ENCODE data around the gene ZNF581. TPM values are rescaled to one million over a fixed set of nuclear protein-coding genes. Genes with fewer than 3 reads are reported as not detected.

ZNF581 gene
- polyA plus RNA-seq, 3 donors, result 25.1 to 31.6 (median 29.4) TPM

- Mint-ChIP-seq H3K4me3 (no peak overlapping the region), H3K27ac (peak overlapping the region in 1 of 7 donors; percentile 42)
These were observed 51.4 kb downstream of the ZNF581 start for GRCh38 chr19:55694656-55695491.

More at GRCh38 chr19:55694656-55695491, 51.4 kb downstream of the ZNF581 start:
- Histone ChIP-seq H3K27ac (ENCODE audit: low read depth in 1 of 2, low read length in 2 of 2) (no peak overlapping the region), H3K4me2 (replicated peaks; ENCODE audit: extremely low read depth, low read length, poor library complexity, severe bottlenecking) (no peak overlapping the region), H2AFZ (ENCODE audit: insufficient read depth, low read depth, low read length, poor library complexity, severe bottlenecking) (no peak overlapping the region), H3K27me3 (ENCODE audit: control insufficient read depth in 2 of 2, insufficient read depth in 2 of 2, low read length in 2 of 2) (no peaks in the 10 kb centered on the region), H3K4me1 (ENCODE audit: control insufficient read depth in 1 of 2, insufficient read depth in 2 of 2, low read length in 2 of 2) (no peaks in the 10 kb centered on the region), H3K36me3 (replicated peaks in 1 of 2; ENCODE audit: control insufficient read depth in 1 of 2, insufficient read depth in 2 of 2, low read length in 2 of 2) (peaks cover 79 to 98% of the 10 kb centered on the region in 2 donors), H3K9me3 (replicated peaks in 1 of 2; ENCODE audit: control insufficient read depth in 1 of 2, insufficient read depth in 1 of 2, low read length in 2 of 2) (no peaks in the 10 kb centered on the region), H4K20me1 (ENCODE audit: insufficient read depth, low read length) (peaks cover 60% of the 10 kb centered on the region), H3K9ac (ENCODE audit: insufficient read depth, low read length, poor library complexity, severe bottlenecking) (no peak overlapping the region), H3K79me2 (ENCODE audit: insufficient read depth, low read length) (no peaks in the 10 kb centered on the region), H3K4me3 (replicated peaks in 1 of 3; ENCODE audit: low read depth in 2 of 3, low read length in 3 of 3) (no peak overlapping the region)
- Mint-ChIP-seq H3K27me3 (ENCODE audit: low read depth in 3 of 3) (no peaks in the 10 kb centered on the region), H3K36me3 (peaks cover 69 to 94% of the 10 kb centered on the region in 2 donors), H3K4me1 (no peaks in the 10 kb centered on the region), H3K9me3 (peaks cover 0 to 2% (median 0%) of the 10 kb centered on the region in 7 donors)
- 93% methylated on average over 22 of the region's 37 CpGs for whole genome bisulfite sequencing (ENCODE audit: insufficient coverage)
- intact Hi-C loops (cut with micrococcal nuclease), result no loop called here
- TF ChIP-seq, protein P1, sequence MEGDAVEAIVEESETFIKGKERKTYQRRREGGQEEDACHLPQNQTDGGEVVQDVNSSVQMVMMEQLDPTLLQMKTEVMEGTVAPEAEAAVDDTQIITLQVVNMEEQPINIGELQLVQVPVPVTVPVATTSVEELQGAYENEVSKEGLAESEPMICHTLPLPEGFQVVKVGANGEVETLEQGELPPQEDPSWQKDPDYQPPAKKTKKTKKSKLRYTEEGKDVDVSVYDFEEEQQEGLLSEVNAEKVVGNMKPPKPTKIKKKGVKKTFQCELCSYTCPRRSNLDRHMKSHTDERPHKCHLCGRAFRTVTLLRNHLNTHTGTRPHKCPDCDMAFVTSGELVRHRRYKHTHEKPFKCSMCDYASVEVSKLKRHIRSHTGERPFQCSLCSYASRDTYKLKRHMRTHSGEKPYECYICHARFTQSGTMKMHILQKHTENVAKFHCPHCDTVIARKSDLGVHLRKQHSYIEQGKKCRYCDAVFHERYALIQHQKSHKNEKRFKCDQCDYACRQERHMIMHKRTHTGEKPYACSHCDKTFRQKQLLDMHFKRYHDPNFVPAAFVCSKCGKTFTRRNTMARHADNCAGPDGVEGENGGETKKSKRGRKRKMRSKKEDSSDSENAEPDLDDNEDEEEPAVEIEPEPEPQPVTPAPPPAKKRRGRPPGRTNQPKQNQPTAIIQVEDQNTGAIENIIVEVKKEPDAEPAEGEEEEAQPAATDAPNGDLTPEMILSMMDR (IDR thresholded peaks at IDR 0.05), result no peak
- DNase-seq, result no peak

Other genes with a start within 250 kb of the ZNF581 start
- 10 to 100 TPM; 16.1 to 40.9 (median 21.9) TPM for gene UBE2S, start 235.9 kb upstream of the ZNF581 start, polyA plus RNA-seq
- under 1 TPM in 1 of 3 donors, not detected in 2; 0.01 TPM for gene SHISA7, start 200.3 kb upstream of the ZNF581 start, polyA plus RNA-seq
- 10 to 100 TPM; 14.8 to 20.2 (median 14.9) TPM for gene ISOC2, start 182.0 kb upstream of the ZNF581 start, polyA plus RNA-seq
- not detected for gene C19orf85, start 178.9 kb upstream of the ZNF581 start, polyA plus RNA-seq
- 1 to 10 TPM in 1 of 3 donors, under 1 TPM in 1, not detected in 1; 0.50 to 3.1 TPM for gene ZNF628, start 167.0 kb upstream of the ZNF581 start, polyA plus RNA-seq
- 1 to 10 TPM; 1.5 to 2.2 (median 1.9) TPM for gene NAT14, start 158.5 kb upstream of the ZNF581 start, polyA plus RNA-seq
- under 1 TPM in 1 of 3 donors, not detected in 2; 0.08 TPM for gene SSC5D, start 155.2 kb upstream of the ZNF581 start, polyA plus RNA-seq
- gene SBK2, start 106.5 kb upstream of the ZNF581 start, polyA plus RNA-seq, result not detected
- gene SBK3, start 98.1 kb upstream of the ZNF581 start, polyA plus RNA-seq, result not detected
- gene ZNF579, start 62.8 kb upstream of the ZNF581 start, polyA plus RNA-seq, result 1 to 10 TPM in 1 of 3 donors, under 1 TPM in 1, not detected in 1; 0.05 to 1.8 TPM
- gene FIZ1, start 44.1 kb upstream of the ZNF581 start, polyA plus RNA-seq, result 1 to 10 TPM; 1.2 to 2.6 (median 1.6) TPM
- 10 to 100 TPM; 27.9 to 45.7 (median 41.8) TPM for gene ZNF524, start 43.4 kb upstream of the ZNF581 start, polyA plus RNA-seq
- 1 to 10 TPM in 1 of 3 donors, under 1 TPM in 2; 0.03 to 6.0 (median 0.07) TPM for gene ZNF865, start 38.0 kb upstream of the ZNF581 start, polyA plus RNA-seq
- 1 to 10 TPM; 1.5 to 5.5 (median 2.4) TPM for gene ZNF784, start 19.1 kb upstream of the ZNF581 start, polyA plus RNA-seq
- gene ZNF580, start 2.6 kb upstream of the ZNF581 start, polyA plus RNA-seq, result 10 to 100 TPM in 2 of 3 donors, 1 to 10 TPM in 1; 9.7 to 46.5 (median 10.7) TPM
- 1 to 10 TPM in 2 of 3 donors, under 1 TPM in 1; 0.74 to 2.4 (median 1.2) TPM for gene CCDC106, start 4.6 kb downstream of the ZNF581 start, polyA plus RNA-seq
- 100 to 1,000 TPM in 1 of 3 donors, 1 to 10 TPM in 2; 5.3 to 166 (median 5.4) TPM for gene U2AF2, start 11.4 kb downstream of the ZNF581 start, polyA plus RNA-seq
- 10 to 100 TPM; 18.7 to 75.2 (median 19.2) TPM for gene EPN1, start 31.6 kb downstream of the ZNF581 start, polyA plus RNA-seq
- gene NLRP9, start 94.8 kb downstream of the ZNF581 start, polyA plus RNA-seq, result not detected
- 1 to 10 TPM in 2 of 3 donors, under 1 TPM in 1; 0.33 to 8.4 (median 7.9) TPM for gene RFPL4A, start 115.4 kb downstream of the ZNF581 start, polyA plus RNA-seq
- gene RFPL4AL1, start 125.5 kb downstream of the ZNF581 start, polyA plus RNA-seq, result 1 to 10 TPM in 2 of 3 donors, not detected in 1; 1.1 to 1.3 TPM
- gene NLRP11, start 188.3 kb downstream of the ZNF581 start, polyA plus RNA-seq, result not detected
- not detected for gene NLRP4, start 192.9 kb downstream of the ZNF581 start, polyA plus RNA-seq

Measured in CD14-positive monocyte (primary cell).